GM18861 (cell line): ENCODE measurements around the gene VASH2.

Experiments used
- ATAC-seq: cut with Tn5 transposase; IDR thresholded peaks from one replicate; pipeline ENCODE4 v1.9.1; 2021; ENCODE audit not compliant: unreplicated experiment

VASH2 gene

GRCh38 chr1:212928323-212929291 is 21.7 kb upstream of the VASH2 start:
- ATAC-seq = peak; percentile 66

GRCh38 chr1:212930986-212931678 is 19.2 kb upstream of the VASH2 start:
- no peak for ATAC-seq

GRCh38 chr1:212933815-212934471 is 16.4 kb upstream of the VASH2 start:
- ATAC-seq = no peak

GRCh38 chr1:212935387-212935981 is 14.9 kb upstream of the VASH2 start:
- no peak for ATAC-seq

GRCh38 chr1:212937034-212937433 is 13.3 kb upstream of the VASH2 start:
- no peak for ATAC-seq

GRCh38 chr1:212938846-212939245 is 11.5 kb upstream of the VASH2 start:
- no peak for ATAC-seq

- no peak for ATAC-seq
Measured at GRCh38 chr1:212941452-212941851, 8.9 kb upstream of the VASH2 start.

GRCh38 chr1:212942679-212943392 is 7.5 kb upstream of the VASH2 start:
- no peak for ATAC-seq

GRCh38 chr1:212943393-212943710 is 7.0 kb upstream of the VASH2 start:
- ATAC-seq = no peak

GRCh38 chr1:212944229-212944901 is 6.0 kb upstream of the VASH2 start:
- peak; percentile 41 for ATAC-seq

GRCh38 chr1:212945056-212945455 is 5.3 kb upstream of the VASH2 start:
- no peak for ATAC-seq

- ATAC-seq = no peak
Measured at GRCh38 chr1:212945463-212946160, 4.7 kb upstream of the VASH2 start.

- no peak for ATAC-seq
Measured at GRCh38 chr1:212946872-212947271, 3.5 kb upstream of the VASH2 start.

GRCh38 chr1:212949771-212950170 is 570 bp upstream of the VASH2 start:
- no peak for ATAC-seq

GRCh38 chr1:212951126-212951946 is 995 bp downstream of the VASH2 start:
- ATAC-seq = no peak

GRCh38 chr1:212951947-212952640 is 1.8 kb downstream of the VASH2 start:
- ATAC-seq = no peak

- ATAC-seq = no peak
Measured at GRCh38 chr1:212952641-212952976, 2.3 kb downstream of the VASH2 start.

- no peak for ATAC-seq
Measured at GRCh38 chr1:212953321-212953720, 3.0 kb downstream of the VASH2 start.
